Chondrocyte (in vitro differentiated cells): ENCODE data around the gene EXOSC3. TPM values are rescaled to one million over a fixed set of nuclear protein-coding genes. Genes with fewer than 3 reads are reported as not detected.
"Not testable (repeated sequence)": the region's sequence is repeated elsewhere in the genome, so short reads cannot be mapped to it uniquely, and the experiment has no call there.

Source experiments
- DNase-seq: peaks from one replicate; pipeline ENCODE4 v3.0.0; 2021; ENCODE audit warnings: mixed read lengths, low spot score
- H3K27ac Mint-ChIP-seq: one replicate; pipeline ENCODE4 v1.8.0; 2021; ENCODE audit warnings: mild to moderate bottlenecking, moderate library complexity, mixed read lengths; ENCODE audit not compliant: unreplicated experiment
- H3K27me3 Mint-ChIP-seq: 2 replicates; pipeline ENCODE4 v1.8.0; 2021; ENCODE audit warnings: low read depth, mixed read lengths
- H3K36me3 Mint-ChIP-seq: 2 replicates; pipeline ENCODE4 v1.8.0; 2021; ENCODE audit warnings: low read depth, mixed read lengths
- H3K4me1 Mint-ChIP-seq: 2 replicates; pipeline ENCODE4 v1.8.0; 2021; ENCODE audit warnings: low read depth, mild to moderate bottlenecking, mixed read lengths
- H3K4me3 Mint-ChIP-seq: one replicate; pipeline ENCODE4 v1.8.0; 2021; ENCODE audit warnings: mild to moderate bottlenecking, moderate library complexity, mixed read lengths; ENCODE audit not compliant: unreplicated experiment
- H3K9me3 Mint-ChIP-seq: 2 replicates; pipeline ENCODE4 v1.8.0; 2021; ENCODE audit warnings: low read depth, mixed read lengths
- total RNA-seq: library from RNA; stranded (reverse); gene quantifications from 3 replicates; pipeline ENCODE4 v1.2.1, GENCODE V29; 2021
- TF ChIP-seq, protein P1 (sequence below): fragments of 200-600 bp; sonication (generic); IDR thresholded peaks from 2 replicates; pipeline ENCODE4 v1.5.0; 2021; ENCODE audit warnings: antibody characterized with exemption, mild to moderate bottlenecking, moderate library complexity

The EXOSC3 gene
- total RNA-seq, 1 donor from 2014 or later: 23.8 TPM

DNA sequence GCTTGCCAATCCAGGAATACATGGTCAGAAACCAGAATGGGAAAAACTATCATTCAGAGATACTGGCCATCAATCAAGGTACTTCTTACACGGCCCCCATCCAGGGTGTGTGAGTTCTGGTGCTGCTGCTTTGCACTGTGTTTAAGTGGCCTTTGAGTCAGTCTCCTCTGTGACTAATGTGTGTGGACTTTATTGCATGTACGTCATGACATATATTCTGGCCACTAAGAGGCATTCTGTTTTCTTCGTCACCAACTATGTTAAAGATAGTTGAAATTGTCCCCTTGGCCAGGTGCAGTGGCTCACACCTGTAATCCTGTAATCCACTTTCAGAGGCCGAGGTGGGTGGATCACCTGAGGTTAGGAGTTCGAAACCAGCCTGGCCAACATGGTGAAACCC lies 8.5 kb downstream of the EXOSC3 start:
- Mint-ChIP-seq H3K9me3 (no peaks in the 10 kb centered on the region), H3K36me3 (peaks cover 18% of the 10 kb centered on the region), H3K27me3 (no peaks in the 10 kb centered on the region), H3K27ac (no peak overlapping the region), H3K4me3 (no peak overlapping the region), H3K4me1 (peaks cover 2% of the 10 kb centered on the region)
- TF ChIP-seq, protein P1, sequence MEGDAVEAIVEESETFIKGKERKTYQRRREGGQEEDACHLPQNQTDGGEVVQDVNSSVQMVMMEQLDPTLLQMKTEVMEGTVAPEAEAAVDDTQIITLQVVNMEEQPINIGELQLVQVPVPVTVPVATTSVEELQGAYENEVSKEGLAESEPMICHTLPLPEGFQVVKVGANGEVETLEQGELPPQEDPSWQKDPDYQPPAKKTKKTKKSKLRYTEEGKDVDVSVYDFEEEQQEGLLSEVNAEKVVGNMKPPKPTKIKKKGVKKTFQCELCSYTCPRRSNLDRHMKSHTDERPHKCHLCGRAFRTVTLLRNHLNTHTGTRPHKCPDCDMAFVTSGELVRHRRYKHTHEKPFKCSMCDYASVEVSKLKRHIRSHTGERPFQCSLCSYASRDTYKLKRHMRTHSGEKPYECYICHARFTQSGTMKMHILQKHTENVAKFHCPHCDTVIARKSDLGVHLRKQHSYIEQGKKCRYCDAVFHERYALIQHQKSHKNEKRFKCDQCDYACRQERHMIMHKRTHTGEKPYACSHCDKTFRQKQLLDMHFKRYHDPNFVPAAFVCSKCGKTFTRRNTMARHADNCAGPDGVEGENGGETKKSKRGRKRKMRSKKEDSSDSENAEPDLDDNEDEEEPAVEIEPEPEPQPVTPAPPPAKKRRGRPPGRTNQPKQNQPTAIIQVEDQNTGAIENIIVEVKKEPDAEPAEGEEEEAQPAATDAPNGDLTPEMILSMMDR: no peak
- no peak for DNase-seq

DNA sequence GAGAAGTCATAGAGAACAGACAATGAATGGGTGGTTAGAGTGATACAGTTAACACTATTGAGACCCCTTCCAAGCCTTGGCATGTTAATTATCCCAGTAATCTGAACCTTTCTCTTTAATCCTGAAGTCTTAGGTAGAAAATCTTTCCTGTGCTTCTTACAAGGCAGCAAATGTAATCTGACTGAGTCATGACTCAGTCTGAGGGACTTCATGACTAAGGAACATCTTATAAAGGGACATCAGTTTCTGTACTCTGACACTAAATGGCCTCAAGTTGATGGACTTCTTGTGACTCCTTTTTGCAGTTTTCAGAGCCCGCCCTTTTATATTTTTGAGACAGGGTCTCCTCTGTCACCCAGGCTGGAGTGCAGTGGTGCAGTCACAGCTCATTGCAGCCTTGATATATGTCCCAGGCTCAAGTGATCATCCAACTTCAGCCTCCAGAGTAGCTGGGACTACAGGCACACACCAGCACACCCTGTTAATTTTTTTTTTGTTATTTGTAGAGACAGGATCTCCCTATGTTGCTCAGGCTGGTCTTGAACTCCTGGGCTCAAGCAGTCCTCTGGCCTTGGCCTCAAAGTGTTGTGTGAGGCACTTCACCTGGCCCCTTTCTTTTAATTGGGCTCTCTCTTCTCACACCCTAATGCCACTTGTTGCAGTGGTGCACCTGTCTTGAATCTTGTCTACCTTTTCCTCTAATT lies 9.5 kb downstream of the EXOSC3 start:
- H3K36me3 Mint-ChIP-seq: peaks cover 14% of the 10 kb centered on the region
- H3K4me1 Mint-ChIP-seq: peaks cover 2% of the 10 kb centered on the region
- DNase-seq: no peak
- no peaks in the 10 kb centered on the region for H3K27me3 Mint-ChIP-seq
- no peak overlapping the region for H3K4me3 Mint-ChIP-seq
- H3K9me3 Mint-ChIP-seq: no peaks in the 10 kb centered on the region
- H3K27ac Mint-ChIP-seq: no peak overlapping the region
- TF ChIP-seq, protein P1: no peak

DNA sequence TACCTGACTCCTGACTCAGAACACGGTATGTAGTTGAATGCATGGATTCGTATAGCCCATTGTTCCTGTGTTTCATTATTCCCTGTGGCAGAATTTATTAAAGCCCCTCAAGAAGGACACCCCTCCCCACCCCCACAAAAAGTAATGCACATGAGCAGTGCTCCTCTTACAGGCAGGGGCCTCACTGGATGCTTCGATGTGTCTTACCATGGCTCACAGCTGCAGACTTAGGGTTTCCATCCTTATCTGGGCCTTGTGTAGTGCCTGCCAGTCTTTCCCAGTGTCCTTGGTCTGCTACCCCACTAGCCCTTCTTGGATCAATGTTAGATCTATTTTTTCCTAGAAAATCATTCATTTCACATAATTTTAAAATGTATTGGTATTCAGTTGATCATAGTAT lies 14.9 kb downstream of the EXOSC3 start:
- TF ChIP-seq, protein P1: no peak
- Mint-ChIP-seq H3K4me1 (peaks cover 2% of the 10 kb centered on the region), H3K27me3 (no peaks in the 10 kb centered on the region), H3K9me3 (peaks cover 4% of the 10 kb centered on the region), H3K27ac (no peak overlapping the region), H3K36me3 (peaks cover 9% of the 10 kb centered on the region), H3K4me3 (no peak overlapping the region)
- no peak for DNase-seq

DNA sequence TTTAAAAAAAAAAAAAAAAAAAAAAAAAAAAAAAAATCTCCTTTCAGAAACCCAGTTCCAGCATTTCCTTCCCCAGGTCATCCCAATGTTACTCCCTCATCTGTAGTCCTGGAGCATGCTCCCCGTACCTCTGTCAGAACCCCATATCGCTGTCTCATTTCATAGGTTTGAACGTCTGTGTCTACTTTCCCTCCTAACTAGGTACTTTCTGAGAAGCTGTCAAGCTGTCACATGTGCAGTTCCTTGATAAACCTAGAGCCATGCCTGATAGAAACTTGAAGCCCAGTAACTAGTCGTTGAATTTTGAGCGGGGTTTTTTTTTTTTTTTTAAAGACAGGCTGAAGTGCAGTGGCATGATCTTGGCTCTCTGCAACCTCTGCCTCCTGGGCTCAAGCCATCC lies 15.6 kb downstream of the EXOSC3 start:
- Mint-ChIP-seq H3K4me3 (no peak overlapping the region), H3K27me3 (no peaks in the 10 kb centered on the region), H3K4me1 (peaks cover 2% of the 10 kb centered on the region), H3K27ac (no peak overlapping the region), H3K36me3 (peaks cover 11% of the 10 kb centered on the region), H3K9me3 (peaks cover 4% of the 10 kb centered on the region)
- no peak for DNase-seq
- TF ChIP-seq, protein P1: no peak

DNA sequence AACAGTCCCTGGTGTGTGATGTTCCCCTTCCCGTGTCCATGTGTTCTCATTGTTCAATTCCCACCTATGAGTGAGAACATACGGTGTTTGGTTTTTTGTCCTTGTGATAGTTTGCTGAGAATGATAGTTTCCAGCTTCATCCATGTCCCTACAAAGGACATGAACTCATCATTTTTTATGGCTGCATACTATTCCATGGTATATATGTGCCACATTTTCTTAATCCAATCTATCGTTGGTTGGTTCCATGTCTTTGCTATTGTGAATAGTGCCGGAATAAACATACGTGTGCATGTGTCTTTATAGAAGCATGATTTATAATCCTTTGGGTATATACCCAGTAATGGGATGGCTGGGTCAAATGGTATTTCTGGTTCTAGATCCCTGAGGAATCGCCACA lies 19.6 kb downstream of the EXOSC3 start:
- H3K27me3 Mint-ChIP-seq: not testable (repeated sequence)

DNA sequence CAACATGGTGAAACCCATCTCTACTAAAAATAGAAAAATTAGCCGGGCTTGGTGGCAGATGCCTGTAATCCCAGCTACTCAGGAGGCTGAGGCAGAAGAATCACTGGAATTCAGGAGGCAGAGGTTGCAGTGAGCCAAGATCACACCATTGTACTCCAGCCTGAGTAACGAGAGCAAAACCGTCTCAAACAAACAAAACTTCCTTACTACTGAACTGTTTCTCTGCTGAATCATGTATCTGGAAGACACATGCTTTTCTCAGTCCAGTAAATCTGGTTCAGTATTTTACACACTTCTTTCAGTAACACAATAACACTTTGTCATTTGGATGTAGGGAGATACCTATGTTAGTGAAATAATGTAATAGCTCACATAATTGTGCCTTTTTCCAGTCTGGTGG lies 23.4 kb downstream of the EXOSC3 start:
- Mint-ChIP-seq H3K27ac (peak overlapping the region; percentile 64), H3K9me3 (peaks cover 4% of the 10 kb centered on the region), H3K4me1 (peaks cover 10% of the 10 kb centered on the region), H3K27me3 (no peaks in the 10 kb centered on the region), H3K36me3 (peaks cover 14% of the 10 kb centered on the region), H3K4me3 (no peak overlapping the region)
- TF ChIP-seq, protein P1: no peak
- no peak for DNase-seq

More for the DNA sequence above, 19.6 kb downstream of the EXOSC3 start:
- H3K4me1 Mint-ChIP-seq: peaks cover 10% of the 10 kb centered on the region
- peaks cover 15% of the 10 kb centered on the region for H3K36me3 Mint-ChIP-seq
- DNase-seq, H3K9me3 Mint-ChIP-seq, H3K27ac Mint-ChIP-seq, H3K4me3 Mint-ChIP-seq: not testable (repeated sequence)
